HG03159 (cell line): ENCODE measurements around the gene ALK.

Source experiments
- ATAC-seq: cut with Tn5 transposase; IDR thresholded peaks from one replicate; pipeline ENCODE4 v1.9.1; 2021; ENCODE audit warnings: mild to moderate bottlenecking, moderate library complexity; ENCODE audit not compliant: unreplicated experiment

ALK gene

DNA sequence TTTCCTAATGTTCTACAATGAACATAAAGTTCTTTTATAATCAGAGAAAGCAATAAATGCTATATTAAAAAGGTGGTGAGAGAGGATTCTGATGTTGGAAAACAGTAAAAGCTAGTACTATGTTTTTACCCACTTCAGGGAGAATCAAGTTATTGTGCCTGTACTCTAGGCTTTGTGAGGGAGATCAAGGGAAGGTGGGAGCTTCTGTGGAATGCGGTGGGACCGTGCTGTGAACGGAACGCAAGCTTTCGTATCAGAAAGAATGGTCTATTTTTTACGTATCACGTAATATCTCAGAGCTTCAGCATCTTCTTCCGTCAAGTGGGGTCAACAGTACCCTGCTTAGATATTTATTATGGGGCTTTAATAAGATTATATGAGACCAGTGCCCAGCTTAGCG, 613.0 kb downstream of the ALK start:
- ATAC-seq: no peak

DNA sequence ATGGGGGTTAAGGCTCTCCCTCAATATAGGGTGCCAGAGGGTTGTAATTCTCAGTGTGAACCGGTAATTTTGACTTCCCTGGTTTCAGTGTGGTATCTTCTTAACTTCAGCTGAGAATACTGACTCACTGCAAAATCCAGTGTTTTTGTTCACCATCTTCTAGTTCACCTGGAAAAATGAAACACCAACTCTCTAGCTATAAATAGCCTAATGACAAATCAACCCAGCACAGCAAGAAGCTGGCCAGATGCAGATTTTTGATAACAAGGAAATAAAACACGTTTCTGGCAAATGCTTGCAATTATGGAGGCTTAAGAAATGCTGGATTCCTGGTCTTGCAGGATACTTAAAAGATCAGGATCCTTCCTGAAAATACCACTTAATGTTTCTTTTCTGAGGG, 613.9 kb downstream of the ALK start:
- no peak for ATAC-seq

- ATAC-seq: no peak
Observed at GRCh38 chr2:29305762-29306161, 615.6 kb downstream of the ALK start.

DNA sequence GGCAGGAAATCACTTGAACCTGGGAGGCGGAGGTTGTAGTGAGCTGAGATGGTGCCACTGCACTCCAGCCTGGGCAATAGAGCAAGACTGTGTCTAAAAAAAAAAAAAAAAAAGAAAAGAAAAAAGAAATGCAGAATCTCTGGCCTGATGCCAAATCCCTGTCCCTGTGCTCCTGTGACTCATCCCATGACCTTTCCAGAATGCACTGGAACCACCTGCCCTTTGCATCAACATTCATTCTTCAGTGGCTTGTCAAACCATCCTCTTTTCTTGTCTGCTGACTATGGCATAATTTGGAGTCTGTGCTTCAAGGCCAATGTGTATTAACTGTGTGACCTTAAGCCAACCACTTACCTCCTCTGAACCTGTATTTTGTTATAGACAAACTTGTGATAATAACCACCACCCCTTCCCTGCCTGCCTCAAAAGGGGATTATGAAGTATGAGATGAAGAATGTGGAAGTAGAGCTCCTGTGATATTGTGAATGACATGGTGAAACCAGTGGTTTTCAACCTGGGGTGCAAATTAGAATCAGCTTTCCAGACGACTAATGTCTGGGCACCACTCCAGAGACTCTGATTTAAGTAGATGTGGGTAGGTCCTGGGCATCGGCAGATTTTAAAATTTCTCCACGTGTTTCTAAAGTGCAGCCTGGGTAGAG, 616.9 kb downstream of the ALK start:
- ATAC-seq: no peak

DNA sequence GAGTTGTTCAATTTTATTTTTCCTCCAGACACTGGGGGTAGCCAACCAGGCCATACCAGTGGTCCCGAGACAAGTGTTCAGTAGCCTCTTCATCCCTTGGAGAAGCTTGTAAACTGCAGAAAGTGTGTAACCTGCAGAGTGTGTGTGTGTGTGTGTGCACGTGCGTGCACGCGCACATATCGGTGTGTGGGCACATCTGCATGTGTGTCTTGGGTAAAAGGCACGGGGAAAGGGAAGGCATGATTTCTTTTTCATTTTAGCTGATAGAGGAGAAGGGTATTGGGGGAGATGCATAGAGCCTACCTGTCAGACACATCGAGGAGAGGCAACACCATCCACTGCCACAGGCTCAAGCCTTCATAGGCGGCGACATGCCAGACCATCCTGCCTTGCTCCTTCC, 624.8 kb downstream of the ALK start:
- no peak for ATAC-seq

DNA sequence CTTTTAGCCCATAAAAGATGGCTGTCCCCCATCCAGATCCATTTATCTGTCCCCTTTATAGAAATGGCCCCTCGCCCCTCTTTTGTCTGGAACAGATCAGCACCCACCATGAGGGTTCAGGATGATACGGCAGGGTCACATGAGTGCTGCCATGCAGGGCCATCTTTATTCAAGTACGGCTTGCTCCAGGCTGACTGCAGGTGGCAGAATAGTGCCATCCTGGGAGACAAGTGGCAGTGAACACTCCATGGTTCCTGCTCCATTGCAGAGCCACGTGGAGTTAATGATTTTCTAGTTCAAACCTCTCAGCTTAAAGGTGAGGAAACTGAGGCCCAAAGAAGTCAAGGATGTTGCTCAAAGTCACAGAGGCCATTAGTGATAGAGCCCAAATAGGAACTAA, 625.5 kb downstream of the ALK start:
- no peak for ATAC-seq

GRCh38 chr2:29293830-29294438, 627.5 kb downstream of the ALK start:
- ATAC-seq: no peak

GRCh38 chr2:29290293-29291047, 630.9 kb downstream of the ALK start:
- ATAC-seq: no peak

GRCh38 chr2:29284671-29285070, 636.7 kb downstream of the ALK start:
- ATAC-seq: no peak

DNA sequence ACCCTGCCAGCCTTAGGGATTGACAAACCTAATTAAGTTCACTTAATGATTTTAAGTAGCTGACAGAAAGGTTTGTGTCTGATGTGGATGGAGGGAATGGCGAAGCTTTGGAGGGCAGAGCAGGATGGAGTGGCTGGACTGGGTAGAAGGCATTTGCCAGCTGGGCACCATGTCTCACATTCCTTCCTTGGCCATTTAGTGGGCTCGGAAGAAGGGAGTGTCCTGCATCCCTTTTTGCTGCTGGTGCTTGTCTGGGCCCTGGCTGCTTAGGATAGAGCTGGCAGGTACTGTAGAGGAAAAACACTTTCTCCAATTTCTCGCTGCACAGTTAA, 639.5 kb downstream of the ALK start:
- no peak for ATAC-seq

GRCh38 chr2:29281086-29281915, 640.1 kb downstream of the ALK start:
- ATAC-seq: no peak

GRCh38 chr2:29278966-29279365, 642.4 kb downstream of the ALK start:
- ATAC-seq: no peak

DNA sequence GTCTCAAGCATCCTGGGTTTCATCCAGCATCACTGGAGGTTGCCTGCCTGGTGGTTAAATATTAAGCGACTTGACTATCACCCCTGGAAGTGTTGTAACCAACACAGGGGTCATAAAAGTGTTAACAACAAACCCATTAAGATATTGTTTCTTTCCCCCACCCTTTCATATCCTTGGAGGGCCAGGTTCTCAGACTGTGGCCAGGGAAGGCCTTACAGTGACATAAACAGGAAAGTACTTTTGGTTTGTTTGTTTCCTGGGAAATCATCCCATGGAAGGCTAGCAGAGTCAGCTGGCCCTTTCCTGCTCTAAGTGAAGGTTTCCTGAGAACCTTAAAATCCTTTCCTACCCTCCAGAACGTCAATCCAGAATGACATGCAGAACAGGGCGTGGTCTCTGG, 645.2 kb downstream of the ALK start:
- ATAC-seq: no peak

- ATAC-seq: no peak
Observed at GRCh38 chr2:29275186-29275585, 646.2 kb downstream of the ALK start.

GRCh38 chr2:29273685-29274611, 647.4 kb downstream of the ALK start:
- no peak for ATAC-seq

DNA sequence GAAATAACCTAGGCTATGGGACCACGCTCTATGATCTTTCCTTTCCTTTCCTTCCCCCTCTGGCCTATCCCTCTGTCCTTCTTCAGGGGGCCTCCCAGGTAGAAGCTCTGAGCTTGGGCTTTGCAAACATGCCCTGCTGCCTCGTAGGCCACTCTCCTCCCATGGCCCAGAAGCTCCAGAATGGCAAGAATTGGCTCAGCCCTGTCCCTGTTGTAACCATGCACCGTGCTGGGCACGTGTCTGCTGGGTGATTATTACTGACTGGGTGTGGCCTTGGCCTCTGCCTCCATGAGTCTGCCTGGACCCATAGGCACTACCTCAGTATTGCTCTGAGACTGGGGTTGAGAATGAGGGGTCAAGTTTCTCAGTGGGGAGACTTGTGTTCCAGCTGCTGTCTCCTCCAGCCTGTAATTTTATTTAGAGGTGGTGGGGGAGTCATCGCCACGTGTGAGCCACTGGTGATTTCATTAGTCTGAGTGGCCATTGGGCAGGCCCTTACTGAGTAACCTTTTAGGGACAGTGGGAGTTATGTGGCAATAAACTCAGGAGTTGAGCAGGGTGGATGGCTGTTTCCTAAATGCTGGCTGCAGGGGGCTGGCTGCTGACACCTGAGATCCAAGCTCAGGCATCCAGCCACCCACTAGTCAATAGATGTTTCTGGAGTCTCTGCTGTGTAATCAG, 648.2 kb downstream of the ALK start:
- ATAC-seq: no peak

DNA sequence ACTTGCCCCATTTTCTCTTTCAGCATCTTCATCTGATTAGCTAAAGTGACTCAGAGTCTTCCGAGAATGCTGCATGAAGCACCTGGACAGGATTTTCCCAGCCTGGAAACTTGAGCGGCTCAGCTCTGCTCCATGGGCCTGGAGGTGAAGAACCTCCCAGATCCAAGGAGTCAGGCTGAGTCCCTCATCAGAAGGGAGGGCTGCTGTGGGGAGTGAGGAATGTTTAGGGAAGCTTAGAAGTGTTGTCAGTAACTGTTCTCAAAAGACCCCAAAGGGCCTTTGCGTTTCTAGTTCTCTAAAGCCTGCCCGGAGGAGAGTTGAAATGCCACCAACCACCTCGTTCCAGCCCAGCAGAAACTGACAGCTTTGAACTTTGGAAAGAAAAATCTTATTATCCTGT, 649.1 kb downstream of the ALK start:
- ATAC-seq: no peak

DNA sequence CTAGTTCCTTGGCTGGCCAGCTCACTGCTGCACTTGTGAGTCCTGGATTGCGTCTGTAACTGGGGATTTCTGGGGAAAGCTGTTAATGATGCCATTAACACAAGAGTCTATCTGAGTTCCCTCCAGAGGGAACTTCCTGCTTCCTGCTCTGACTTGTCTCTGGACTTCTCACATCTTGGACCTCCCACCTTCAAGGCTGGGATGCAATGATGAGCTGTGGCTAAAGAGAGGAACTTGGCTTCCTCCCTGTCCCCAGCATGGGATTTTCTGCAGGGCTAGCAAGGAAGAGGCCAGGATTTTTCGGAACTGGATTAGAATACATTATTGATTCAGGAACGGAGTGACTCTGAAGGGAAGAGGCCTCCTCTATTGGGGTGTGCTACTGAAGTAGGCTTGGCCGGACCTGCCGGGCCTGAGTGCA, 650.7 kb downstream of the ALK start:
- no peak for ATAC-seq

GRCh38 chr2:29269765-29270109, 651.6 kb downstream of the ALK start:
- ATAC-seq: no peak
